ENCODE measurements around the gene RNF111.

Gene RNF111

DNA sequence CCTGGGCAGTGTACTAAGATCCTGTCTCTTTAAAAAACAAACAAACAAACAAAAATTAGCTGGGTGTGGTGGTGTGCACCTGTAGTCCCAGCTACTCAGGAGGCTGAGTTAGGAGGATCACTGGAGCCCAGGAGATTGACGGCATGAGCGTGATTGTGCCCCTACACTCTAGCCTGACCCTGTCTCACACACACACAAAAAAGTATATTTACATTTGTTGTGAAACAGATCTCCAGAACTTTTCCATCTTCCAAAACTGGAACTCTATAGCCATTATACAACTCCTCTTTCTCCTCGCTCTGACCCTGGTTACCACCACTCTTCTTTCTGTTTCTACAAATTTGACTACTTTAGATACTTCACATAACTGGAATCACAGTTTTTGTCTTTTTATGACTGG is 61.4 kb downstream of the RNF111 start:
- in situ Hi-C loops (cut with HindIII; ENCODE audit: low sequenced_read_pairs), result no loop called here
- no peak overlapping the region for H3K4me3 ChIP-seq (ENCODE audit: low read depth, low read length)
- no peak for DNase-seq (ENCODE audit: low read depth)
- TF ChIP-seq, protein P1, sequence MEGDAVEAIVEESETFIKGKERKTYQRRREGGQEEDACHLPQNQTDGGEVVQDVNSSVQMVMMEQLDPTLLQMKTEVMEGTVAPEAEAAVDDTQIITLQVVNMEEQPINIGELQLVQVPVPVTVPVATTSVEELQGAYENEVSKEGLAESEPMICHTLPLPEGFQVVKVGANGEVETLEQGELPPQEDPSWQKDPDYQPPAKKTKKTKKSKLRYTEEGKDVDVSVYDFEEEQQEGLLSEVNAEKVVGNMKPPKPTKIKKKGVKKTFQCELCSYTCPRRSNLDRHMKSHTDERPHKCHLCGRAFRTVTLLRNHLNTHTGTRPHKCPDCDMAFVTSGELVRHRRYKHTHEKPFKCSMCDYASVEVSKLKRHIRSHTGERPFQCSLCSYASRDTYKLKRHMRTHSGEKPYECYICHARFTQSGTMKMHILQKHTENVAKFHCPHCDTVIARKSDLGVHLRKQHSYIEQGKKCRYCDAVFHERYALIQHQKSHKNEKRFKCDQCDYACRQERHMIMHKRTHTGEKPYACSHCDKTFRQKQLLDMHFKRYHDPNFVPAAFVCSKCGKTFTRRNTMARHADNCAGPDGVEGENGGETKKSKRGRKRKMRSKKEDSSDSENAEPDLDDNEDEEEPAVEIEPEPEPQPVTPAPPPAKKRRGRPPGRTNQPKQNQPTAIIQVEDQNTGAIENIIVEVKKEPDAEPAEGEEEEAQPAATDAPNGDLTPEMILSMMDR (IDR thresholded peaks at IDR 0.05; ENCODE audit: low read depth, low read length, missing control alignments), result no peak

DNA sequence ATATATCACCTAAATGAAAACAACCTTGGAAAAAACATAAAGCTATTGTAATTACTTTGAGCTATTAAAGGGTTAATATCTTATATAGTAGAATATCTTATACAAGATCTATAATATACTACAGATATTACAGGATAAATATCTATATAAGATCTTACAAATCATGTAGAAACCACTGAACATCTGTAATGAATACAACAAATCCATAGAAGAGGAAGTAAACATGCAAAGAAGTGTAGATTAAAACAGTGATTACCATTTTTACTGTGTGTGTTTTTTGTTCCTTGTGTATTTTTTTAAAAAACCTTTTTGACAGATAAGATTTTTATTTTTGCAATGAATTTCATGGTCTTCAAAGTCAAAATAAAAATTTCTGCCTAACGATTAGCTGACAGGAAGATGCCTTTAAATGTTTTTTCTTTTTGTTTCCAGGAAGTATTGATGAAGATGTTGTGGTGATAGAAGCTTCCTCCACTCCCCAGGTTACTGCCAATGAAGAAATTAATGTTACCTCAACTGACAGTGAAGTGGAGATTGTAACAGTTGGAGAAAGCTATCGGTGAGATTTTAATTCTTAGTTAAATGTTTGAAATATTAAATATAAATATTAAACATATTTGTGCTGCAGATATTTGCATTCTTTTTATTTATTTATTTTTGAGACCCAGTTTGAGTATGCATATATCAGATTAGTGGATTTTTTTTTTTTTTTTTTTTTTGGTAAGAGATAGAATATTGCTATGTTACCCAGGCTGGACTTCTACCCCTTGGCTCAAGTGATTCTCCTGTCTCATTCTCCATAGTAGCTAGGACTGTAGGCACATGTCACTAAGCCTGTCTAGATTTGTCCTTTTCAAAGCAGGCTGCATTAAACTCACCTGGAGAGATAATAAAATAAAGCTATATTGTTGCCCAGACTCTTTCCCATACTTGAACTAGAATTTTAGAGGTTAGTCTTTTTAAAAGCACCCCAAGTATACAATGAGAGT is 64.7 kb downstream of the RNF111 start:
- H3K4me3 ChIP-seq (ENCODE audit: low read depth, low read length), result no peak overlapping the region
- TF ChIP-seq, protein P1 (IDR thresholded peaks at IDR 0.05; ENCODE audit: low read depth, low read length, missing control alignments), result no peak
- no peak for DNase-seq (ENCODE audit: low read depth)
- in situ Hi-C loops (cut with HindIII; ENCODE audit: low sequenced_read_pairs), result no loop called here

DNA sequence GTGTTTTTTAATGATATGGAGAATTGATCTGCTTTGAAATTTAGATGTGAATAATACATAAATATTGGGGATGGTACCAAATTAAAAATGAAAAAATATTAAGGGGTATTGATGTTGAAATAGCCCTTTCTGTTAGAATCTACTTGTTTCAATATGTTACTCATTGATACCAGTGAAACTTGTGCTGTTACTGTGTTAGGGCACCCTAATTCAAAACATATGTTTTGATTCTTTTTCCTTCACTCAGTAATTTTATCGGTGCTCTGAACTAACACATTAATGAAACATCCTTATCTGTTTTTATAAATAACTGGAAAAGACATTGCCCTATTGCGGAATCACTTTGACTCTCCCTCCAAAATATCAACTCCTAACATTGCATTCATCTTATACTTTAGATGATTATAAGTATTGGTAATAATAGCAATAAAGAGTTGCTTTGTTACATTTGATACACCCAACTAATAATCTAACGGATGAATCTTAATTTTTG is 65.5 kb downstream of the RNF111 start:
- no peak overlapping the region for H3K4me3 ChIP-seq (ENCODE audit: low read depth, low read length)
- TF ChIP-seq, protein P1 (IDR thresholded peaks at IDR 0.05; ENCODE audit: low read depth, low read length, missing control alignments), result no peak
- in situ Hi-C loops (cut with HindIII; ENCODE audit: low sequenced_read_pairs), result no loop called here
- no peak for DNase-seq (ENCODE audit: low read depth)

DNA sequence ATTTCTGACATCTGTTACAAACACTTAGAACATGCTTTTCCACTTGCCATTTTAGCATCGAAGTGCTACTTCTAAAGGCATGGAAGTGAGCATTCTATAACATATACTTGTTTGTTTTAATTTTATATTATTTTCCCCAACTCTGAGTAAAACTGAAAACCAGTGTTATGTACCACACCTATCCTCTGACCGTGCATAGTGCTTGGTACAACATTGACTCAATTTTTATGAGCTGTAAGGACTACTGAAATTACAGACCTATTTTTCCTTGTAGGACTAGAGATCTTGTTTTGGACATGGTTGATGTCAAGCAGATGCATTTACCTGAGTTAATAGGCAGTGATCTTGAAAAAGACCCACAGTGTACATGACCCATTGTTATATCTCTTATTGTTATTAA is 66.0 kb downstream of the RNF111 start:
- TF ChIP-seq, protein P1 (IDR thresholded peaks at IDR 0.05; ENCODE audit: low read depth, low read length, missing control alignments), result no peak
- H3K4me3 ChIP-seq (ENCODE audit: low read depth, low read length), result no peak overlapping the region
- no peak for DNase-seq (ENCODE audit: low read depth)
- in situ Hi-C loops (cut with HindIII; ENCODE audit: low sequenced_read_pairs), result no loop called here

DNA sequence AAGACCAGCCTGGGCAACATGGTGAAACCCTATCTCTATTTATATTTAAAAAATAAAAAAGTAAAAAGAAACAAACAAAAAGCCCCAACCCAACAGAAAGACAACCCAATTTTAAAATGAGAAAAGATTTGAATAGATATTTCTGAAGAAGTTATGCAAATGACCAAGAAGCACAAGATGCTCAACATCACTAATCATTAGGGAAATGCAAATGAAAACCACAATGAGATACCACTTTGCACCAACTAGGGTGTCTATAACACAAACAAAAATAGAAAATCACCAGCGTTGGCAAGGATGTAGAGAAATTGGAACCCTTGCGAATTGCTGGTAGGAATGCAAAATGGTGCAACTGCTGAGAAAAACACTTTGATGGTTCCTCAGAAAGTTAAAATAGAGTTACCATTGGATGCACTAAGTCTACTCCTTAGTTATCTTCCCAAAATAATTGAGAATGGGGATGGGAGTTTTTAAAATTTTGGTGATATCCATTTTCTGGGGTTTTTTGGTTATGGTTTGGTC is 71.7 kb downstream of the RNF111 start:
- DNase-seq (ENCODE audit: low read depth), result no peak
- in situ Hi-C loops (cut with HindIII; ENCODE audit: low sequenced_read_pairs), result no loop called here
- TF ChIP-seq, protein P1 (IDR thresholded peaks at IDR 0.05; ENCODE audit: low read depth, low read length, missing control alignments), result no peak
- no peak overlapping the region for H3K4me3 ChIP-seq (ENCODE audit: low read depth, low read length)

DNA sequence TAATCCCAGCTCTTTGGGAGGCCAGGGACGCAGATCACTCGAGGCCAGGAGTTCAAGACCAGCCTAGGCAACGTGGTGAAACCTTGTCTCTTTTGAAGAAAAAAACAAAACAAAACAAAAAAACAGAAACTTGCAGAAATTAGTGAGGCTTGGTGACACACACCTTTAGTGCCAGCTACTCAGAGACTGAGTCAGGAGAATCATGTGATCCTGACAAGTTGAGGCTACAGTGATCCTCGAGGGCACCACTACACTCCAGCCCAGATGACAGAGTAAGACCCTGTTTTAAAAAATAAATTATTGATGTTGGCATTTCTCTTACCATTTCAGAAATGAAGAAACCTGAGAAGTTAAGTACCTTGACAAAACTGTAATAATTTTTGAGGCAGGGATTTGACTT is 72.9 kb downstream of the RNF111 start:
- no peak for DNase-seq (ENCODE audit: low read depth)
- TF ChIP-seq, protein P1 (IDR thresholded peaks at IDR 0.05; ENCODE audit: low read depth, low read length, missing control alignments), result no peak
- H3K4me3 ChIP-seq (ENCODE audit: low read depth, low read length), result no peak overlapping the region
- in situ Hi-C loops (cut with HindIII; ENCODE audit: low sequenced_read_pairs), result no loop called here

Data from astrocyte of the cerebellum (primary cell).